GM12878 (cell line): ENCODE measurements around the gene XPO1. TPM values are rescaled to one million over a fixed set of nuclear protein-coding genes. Genes with fewer than 3 reads are reported as not detected.

Experiments
- ATAC-seq: fragments of 200-7000 bp; cut with Tn5 transposase; 3 replicates; pipeline ENCODE4 v1.9.1; 2020; ENCODE audit warnings: mild to moderate bottlenecking, moderate library complexity
- BruUV-seq: library from RNA; stranded (reverse); fragments of 400-500 nt; replicated peaks from 2 replicates; lab custom pipeline; 2021; lab: Mats Ljungman, UMichigan
- CTCF ChIA-PET: fragments of 300-600 bp; sonication (Branson Sonifier 250); formaldehyde crosslinking; extraction: SDS; loops from one replicate; lab custom pipeline; 2021; ENCODE audit warnings: inconsistent platforms; lab: Yijun Ruan, JAX
- POLR2A ChIA-PET: fragments of 350-600 bp; formaldehyde crosslinking; extraction: SDS; loops from one replicate; lab custom pipeline; 2021; ENCODE audit warnings: inconsistent platforms; lab: Charles Lee
- RAD21 ChIA-PET: fragments of 300-600 bp; sonication (Branson Sonifier 250); formaldehyde crosslinking; loops from one replicate; lab custom pipeline; 2023; ENCODE audit warnings: antibody characterized with exemption; ENCODE audit not compliant: unreplicated experiment; lab: Charles Lee
- SMC1A ChIA-PET: fragments of 300-600 bp; sonication (Branson Sonifier 250); formaldehyde crosslinking; loops from one replicate; lab custom pipeline; 2023; ENCODE audit not compliant: unreplicated experiment, uncharacterized antibody; lab: Charles Lee
- DNase-seq: peaks from one replicate; pipeline ENCODE4 v3.0.0-alpha.2; 2011; ENCODE audit warnings: low read depth, low spot score
- FAIRE-seq: peaks from 3 replicates; lab custom pipeline; 2011; peaks lifted over from hg19 to GRCh38; lab: Jason Lieb, UNC
- H2AFZ ChIP-seq: 2 replicates; pipeline ENCODE4 v1.6.0; 2011; ENCODE audit warnings: low read depth, low read length, control low read depth; ENCODE audit not compliant: control insufficient read depth
- H3K27ac ChIP-seq: 2 replicates; pipeline ENCODE4 v1.5.1; 2011; ENCODE audit warnings: control low read depth; ENCODE audit not compliant: control insufficient read depth, insufficient read depth
- H3K27me3 ChIP-seq, 2 experiments: replicated peaks in 1 of 2; 2 replicates each; pipeline versions ENCODE4 v1.6.0 to v1.6.1; 2011; ENCODE audit warnings: low read length in 1 of 2; ENCODE audit not compliant: control insufficient read depth in 2 of 2, insufficient read depth in 2 of 2
- H3K36me3 ChIP-seq, 2 experiments: 2 replicates each; pipeline ENCODE4 v1.5.1; 2011; ENCODE audit warnings: low read length in 1 of 2; ENCODE audit not compliant: control insufficient read depth in 2 of 2, insufficient read depth in 2 of 2
- H3K4me1 ChIP-seq: 2 replicates; pipeline ENCODE4 v1.6.1; 2011; ENCODE audit warnings: mild to moderate bottlenecking, low read length, moderate library complexity, mixed read lengths; ENCODE audit not compliant: control insufficient read depth, insufficient read depth
- H3K4me2 ChIP-seq: 2 replicates; pipeline ENCODE4 v1.6.0; 2011; ENCODE audit warnings: control low read depth; ENCODE audit not compliant: control insufficient read depth, insufficient read depth
- H3K4me3 ChIP-seq: fragments of 200-600 bp; sonication (generic); 2 replicates; pipeline ENCODE4 v1.5.1; 2016
- H3K79me2 ChIP-seq: 2 replicates; pipeline ENCODE4 v1.6.0; 2011; ENCODE audit warnings: low read length; ENCODE audit not compliant: control insufficient read depth, insufficient read depth
- H3K9ac ChIP-seq: 2 replicates; pipeline ENCODE4 v1.8.0; 2011; ENCODE audit warnings: low read length, control low read depth, mixed read lengths; ENCODE audit not compliant: control insufficient read depth, insufficient read depth
- H3K9me3 ChIP-seq: replicated peaks from 3 replicates; pipeline ENCODE4 v1.5.1; 2011; ENCODE audit warnings: mild to moderate bottlenecking, low read length; ENCODE audit not compliant: control insufficient read depth, insufficient read depth
- H4K20me1 ChIP-seq: 2 replicates; pipeline ENCODE4 v1.6.0; 2011; ENCODE audit not compliant: control insufficient read depth, insufficient read depth
- CBX3 ChIP-seq: fragments of 200-600 bp; sonication (generic); IDR thresholded peaks from 2 replicates; pipeline ENCODE4 v1.6.1; 2016; ENCODE audit warnings: low read depth, borderline replicate concordance
- CREB1 ChIP-seq: IDR thresholded peaks from 2 replicates; pipeline ENCODE4 v1.6.1; 2012; ENCODE audit warnings: low read depth, mild to moderate bottlenecking, inconsistent platforms
- FOXM1 ChIP-seq: IDR thresholded peaks from 2 replicates; pipeline ENCODE4 v1.6.1; 2012; ENCODE audit warnings: low read depth, mild to moderate bottlenecking, inconsistent platforms, low read length, moderate library complexity
- MYC ChIP-seq: IDR thresholded peaks from 2 replicates; pipeline ENCODE4 v1.6.1; 2011; ENCODE audit warnings: mild to moderate bottlenecking, low read length, moderate library complexity, inconsistent platforms; ENCODE audit not compliant: insufficient read depth, insufficient replicate concordance, insufficient read length, severe bottlenecking
- RAD51 ChIP-seq: fragments of 450-650 bp; IDR thresholded peaks from 2 replicates; pipeline ENCODE4 v1.6.1; 2016; ENCODE audit warnings: moderate library complexity, mild to moderate bottlenecking, inconsistent platforms
- RCOR1 ChIP-seq: conservative IDR thresholded peaks from 2 replicates; pipeline ENCODE4 v1.6.1; 2012; ENCODE audit warnings: low read depth, low read length, improper control_type of control experiment
- RFX5 ChIP-seq: IDR thresholded peaks from 2 replicates; pipeline ENCODE4 v1.6.1; 2011; ENCODE audit warnings: low read depth, low read length, improper control_type of control experiment
- SPI1 ChIP-seq: IDR thresholded peaks from 2 replicates; pipeline ENCODE4 v1.6.1; 2011; ENCODE audit warnings: low read depth, mild to moderate bottlenecking, low read length, moderate library complexity, borderline replicate concordance; ENCODE audit not compliant: insufficient read depth
- TCF3 ChIP-seq: IDR thresholded peaks from 2 replicates; pipeline ENCODE4 v1.6.1; 2012; ENCODE audit warnings: low read depth, mild to moderate bottlenecking, low read length, borderline replicate concordance; ENCODE audit not compliant: insufficient read depth
- ZSCAN29 ChIP-seq: fragments of 450-650 bp; IDR thresholded peaks from 2 replicates; pipeline ENCODE4 v1.6.1; 2017; ENCODE audit warnings: mild to moderate bottlenecking, moderate library complexity
- WGBS: methylation state at CpG from one replicate; pipeline ENCODE4 v1.1.6; 2016; ENCODE audit warnings: low lambda C conversion rate; ENCODE audit not compliant: insufficient replicate concordance, insufficient coverage; ENCODE audit errors: missing lambda C conversion rate; 5-methylcytosine and 5-hydroxymethylcytosine counted together
- in situ Hi-C: fragments of 300-500 bp; cut with MboI; formaldehyde crosslinking; loops from 9 replicates; pipeline ENCODE4 v1.14.3; 2018; ENCODE audit warnings: mixed read lengths
- intact Hi-C: fragments of 100-400 bp; cut with micrococcal nuclease; formaldehyde crosslinking; loops from one replicate; pipeline ENCODE4 v1.14.2; 2022; ENCODE audit not compliant: unreplicated experiment
- polyA plus RNA-seq, 11 experiments: library from polyadenylated mRNA; depleted of rRNA in 4 of 11; unstranded in 6 of 11; stranded (reverse) in 5 of 11; fragments of >200 nt; fragmentation: Nextera tagmentation in 4 of 11; fragmentation: Illumina TruSeq in 1 of 11; extraction: Ambion mirVana in 4 of 11; extraction: Trizol in 1 of 11; gene quantifications; 1 replicate in 1 of 11; 2 replicates in 10 of 11; pipeline versions ENCODE4 v1.2.1 to v1.2.3, GENCODE V29; 2011 to 2016; ENCODE audit warnings: inconsistent platforms in 2 of 11, missing spikeins in 2 of 11, low read depth in 1 of 11
- total RNA-seq, 4 experiments: library from RNA; depleted of rRNA in 3 of 4; stranded (reverse); fragments of >200 nt in 3 of 4; fragmentation: Illumina TruSeq in 1 of 4; extraction: Trizol in 1 of 4; gene quantifications; 2 replicates each; pipeline versions ENCODE4 v1.2.1 to v1.2.3, GENCODE V29; 2013 to 2021
- TF ChIP-seq, protein P1 (sequence below): fragments of 450-650 bp; IDR thresholded peaks from 2 replicates; pipeline ENCODE4 v1.6.1; 2017; ENCODE audit warnings: mild to moderate bottlenecking, moderate library complexity
- TF ChIP-seq, protein P2 (sequence below): fragments of 450-650 bp; IDR thresholded peaks from 2 replicates; pipeline ENCODE4 v1.6.1; 2017; ENCODE audit warnings: low read depth, mild to moderate bottlenecking, moderate library complexity
- TF ChIP-seq, protein P3 (sequence below): IDR thresholded peaks from 2 replicates; pipeline ENCODE4 v1.6.1; 2011; ENCODE audit warnings: borderline replicate concordance, low read depth, mild to moderate bottlenecking, moderate library complexity, mixed read lengths, low read length; ENCODE audit not compliant: insufficient read depth; ENCODE audit errors: extremely low read length
- TF ChIP-seq, protein P4 (sequence below): fragments of 450-650 bp; IDR thresholded peaks from 2 replicates; pipeline ENCODE4 v1.6.1; 2014; ENCODE audit warnings: mild to moderate bottlenecking

The XPO1 gene
- total and polyA plus RNA-seq, 10 of the 15 experiments (the other 5 are each of a cell fraction or from before 2014, with no cell fraction given): 57.3 to 216 (median 153) TPM

DNA sequence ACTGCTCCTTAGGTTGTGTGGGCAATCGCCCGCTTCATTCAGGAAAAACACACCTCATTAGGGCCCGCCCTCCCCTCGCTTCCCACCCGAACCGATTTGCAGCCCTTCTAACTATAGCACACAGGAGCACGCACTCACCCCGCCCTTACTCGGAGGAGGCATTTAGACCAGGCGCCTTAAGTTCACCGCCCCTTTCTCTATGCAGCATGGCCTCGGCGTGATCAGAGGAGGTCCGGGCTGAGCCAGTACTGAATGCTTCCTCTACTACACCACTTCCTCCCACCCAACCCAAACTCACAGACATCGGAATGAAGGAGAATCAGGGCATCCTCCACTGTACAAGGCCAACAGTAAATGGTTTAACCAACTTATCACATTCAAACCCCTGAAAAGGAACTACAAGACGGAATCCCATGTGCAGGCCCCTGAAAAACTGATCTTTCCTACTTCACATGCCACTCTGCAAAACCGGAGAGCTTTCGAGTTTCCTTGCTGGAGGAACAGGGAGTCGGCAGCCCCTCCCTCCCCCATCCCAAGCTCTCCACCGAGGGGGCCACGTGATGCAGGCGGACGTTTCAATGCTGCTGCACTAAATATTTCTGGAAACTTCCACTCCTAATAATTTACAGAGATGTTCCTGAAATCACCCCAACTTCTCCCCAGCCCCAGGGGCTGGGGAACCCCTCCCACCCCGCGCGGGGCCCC is 1.4 kb downstream of the XPO1 start:
- Histone ChIP-seq H3K27me3 (no peaks in the 10 kb centered on the region), H3K9me3 (no peaks in the 10 kb centered on the region; the same call in 2 of the 3 replicates), H3K4me2 (peak overlapping the region; percentile 87), H3K4me3 (peak overlapping the region; percentile 84), H3K27ac (peak overlapping the region; percentile 99), H3K36me3 (no peaks in the 10 kb centered on the region), H3K9ac (peak overlapping the region; percentile 98), H3K4me1 (peaks cover 5% of the 10 kb centered on the region), H3K79me2 (peaks cover 66% of the 10 kb centered on the region), H4K20me1 (peaks cover 4% of the 10 kb centered on the region; the same call in 1 of the 2 replicates), H2AFZ (peak overlapping the region; percentile 44)
- CTCF ChIA-PET: interaction anchor here (0.6 kb wide), 1 partner anchor 111 kb away, joined by 3 read pairs; no protein-coding TSS in a partner anchor
- POLR2A ChIA-PET: interaction anchor here (0.6 to 2.7 kb wide), 7 partner anchors 8 to 271 kb away, joined by 3 to 11 read pairs (median 4); no protein-coding TSS in a partner anchor
- DNase-seq (peak; percentile 72), ATAC-seq (peak; percentile 77), FAIRE-seq (peak; percentile 75)
- in situ Hi-C loops (no loop called here), intact Hi-C loops (loop anchor here (5.0 to 10.0 kb wide), 3 partner anchors 51 to 228 kb away; no protein-coding TSS in a partner anchor)
- TSS peak; percentile 97 for BruUV-seq
- SMC1A ChIA-PET: interaction anchor here (0.6 kb wide), 1 partner anchor 171 kb away, joined by 3 read pairs; no protein-coding TSS in a partner anchor
- RAD21 ChIA-PET: interaction anchor here (0.6 kb wide), 1 partner anchor 166 kb away, joined by 3 read pairs; no protein-coding TSS in a partner anchor
- 2% methylated on average over 26 of the region's 26 CpGs for WGBS
- TF ChIP-seq MYC: peak; percentile 27
- peak; percentile 87 for TF ChIP-seq SPI1
- TF ChIP-seq, protein P1, sequence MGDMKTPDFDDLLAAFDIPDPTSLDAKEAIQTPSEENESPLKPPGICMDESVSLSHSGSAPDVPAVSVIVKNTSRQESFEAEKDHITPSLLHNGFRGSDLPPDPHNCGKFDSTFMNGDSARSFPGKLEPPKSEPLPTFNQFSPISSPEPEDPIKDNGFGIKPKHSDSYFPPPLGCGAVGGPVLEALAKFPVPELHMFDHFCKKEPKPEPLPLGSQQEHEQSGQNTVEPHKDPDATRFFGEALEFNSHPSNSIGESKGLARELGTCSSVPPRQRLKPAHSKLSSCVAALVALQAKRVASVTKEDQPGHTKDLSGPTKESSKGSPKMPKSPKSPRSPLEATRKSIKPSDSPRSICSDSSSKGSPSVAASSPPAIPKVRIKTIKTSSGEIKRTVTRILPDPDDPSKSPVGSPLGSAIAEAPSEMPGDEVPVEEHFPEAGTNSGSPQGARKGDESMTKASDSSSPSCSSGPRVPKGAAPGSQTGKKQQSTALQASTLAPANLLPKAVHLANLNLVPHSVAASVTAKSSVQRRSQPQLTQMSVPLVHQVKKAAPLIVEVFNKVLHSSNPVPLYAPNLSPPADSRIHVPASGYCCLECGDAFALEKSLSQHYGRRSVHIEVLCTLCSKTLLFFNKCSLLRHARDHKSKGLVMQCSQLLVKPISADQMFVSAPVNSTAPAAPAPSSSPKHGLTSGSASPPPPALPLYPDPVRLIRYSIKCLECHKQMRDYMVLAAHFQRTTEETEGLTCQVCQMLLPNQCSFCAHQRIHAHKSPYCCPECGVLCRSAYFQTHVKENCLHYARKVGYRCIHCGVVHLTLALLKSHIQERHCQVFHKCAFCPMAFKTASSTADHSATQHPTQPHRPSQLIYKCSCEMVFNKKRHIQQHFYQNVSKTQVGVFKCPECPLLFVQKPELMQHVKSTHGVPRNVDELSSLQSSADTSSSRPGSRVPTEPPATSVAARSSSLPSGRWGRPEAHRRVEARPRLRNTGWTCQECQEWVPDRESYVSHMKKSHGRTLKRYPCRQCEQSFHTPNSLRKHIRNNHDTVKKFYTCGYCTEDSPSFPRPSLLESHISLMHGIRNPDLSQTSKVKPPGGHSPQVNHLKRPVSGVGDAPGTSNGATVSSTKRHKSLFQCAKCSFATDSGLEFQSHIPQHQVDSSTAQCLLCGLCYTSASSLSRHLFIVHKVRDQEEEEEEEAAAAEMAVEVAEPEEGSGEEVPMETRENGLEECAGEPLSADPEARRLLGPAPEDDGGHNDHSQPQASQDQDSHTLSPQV: no peak
- 0 out of 2 replicates have a peak, but pooled peaks have one; percentile 24 for TF ChIP-seq TCF3
- no peak for TF ChIP-seq CBX3
- TF ChIP-seq CREB1: peak; percentile 42; the same call in 1 of the 2 replicates
- TF ChIP-seq, protein P2, sequence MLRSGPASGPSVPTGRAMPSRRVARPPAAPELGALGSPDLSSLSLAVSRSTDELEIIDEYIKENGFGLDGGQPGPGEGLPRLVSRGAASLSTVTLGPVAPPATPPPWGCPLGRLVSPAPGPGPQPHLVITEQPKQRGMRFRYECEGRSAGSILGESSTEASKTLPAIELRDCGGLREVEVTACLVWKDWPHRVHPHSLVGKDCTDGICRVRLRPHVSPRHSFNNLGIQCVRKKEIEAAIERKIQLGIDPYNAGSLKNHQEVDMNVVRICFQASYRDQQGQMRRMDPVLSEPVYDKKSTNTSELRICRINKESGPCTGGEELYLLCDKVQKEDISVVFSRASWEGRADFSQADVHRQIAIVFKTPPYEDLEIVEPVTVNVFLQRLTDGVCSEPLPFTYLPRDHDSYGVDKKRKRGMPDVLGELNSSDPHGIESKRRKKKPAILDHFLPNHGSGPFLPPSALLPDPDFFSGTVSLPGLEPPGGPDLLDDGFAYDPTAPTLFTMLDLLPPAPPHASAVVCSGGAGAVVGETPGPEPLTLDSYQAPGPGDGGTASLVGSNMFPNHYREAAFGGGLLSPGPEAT: 0 out of 2 replicates have a peak, but pooled peaks have one; percentile 42
- TF ChIP-seq RAD51: peak; percentile 78
- TF ChIP-seq, protein P3, sequence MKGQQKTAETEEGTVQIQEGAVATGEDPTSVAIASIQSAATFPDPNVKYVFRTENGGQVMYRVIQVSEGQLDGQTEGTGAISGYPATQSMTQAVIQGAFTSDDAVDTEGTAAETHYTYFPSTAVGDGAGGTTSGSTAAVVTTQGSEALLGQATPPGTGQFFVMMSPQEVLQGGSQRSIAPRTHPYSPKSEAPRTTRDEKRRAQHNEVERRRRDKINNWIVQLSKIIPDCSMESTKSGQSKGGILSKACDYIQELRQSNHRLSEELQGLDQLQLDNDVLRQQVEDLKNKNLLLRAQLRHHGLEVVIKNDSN: peak; percentile 79
- TF ChIP-seq ZSCAN29: no peak
- TF ChIP-seq RFX5: no peak
- 0 out of 2 replicates have a peak, but pooled peaks have one; percentile 17 for TF ChIP-seq RCOR1
- TF ChIP-seq, protein P4, sequence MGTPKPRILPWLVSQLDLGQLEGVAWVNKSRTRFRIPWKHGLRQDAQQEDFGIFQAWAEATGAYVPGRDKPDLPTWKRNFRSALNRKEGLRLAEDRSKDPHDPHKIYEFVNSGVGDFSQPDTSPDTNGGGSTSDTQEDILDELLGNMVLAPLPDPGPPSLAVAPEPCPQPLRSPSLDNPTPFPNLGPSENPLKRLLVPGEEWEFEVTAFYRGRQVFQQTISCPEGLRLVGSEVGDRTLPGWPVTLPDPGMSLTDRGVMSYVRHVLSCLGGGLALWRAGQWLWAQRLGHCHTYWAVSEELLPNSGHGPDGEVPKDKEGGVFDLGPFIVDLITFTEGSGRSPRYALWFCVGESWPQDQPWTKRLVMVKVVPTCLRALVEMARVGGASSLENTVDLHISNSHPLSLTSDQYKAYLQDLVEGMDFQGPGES: no peak
- TF ChIP-seq FOXM1: no peak
